ENCODE results near the gene TRPV4. TPM values are rescaled to one million over a fixed set of nuclear protein-coding genes. Genes with fewer than 3 reads are reported as not detected.

TRPV4 gene
- total and polyA plus RNA-seq, 10 of the 15 experiments (the other 5 are each of a cell fraction or from before 2014, with no cell fraction given) = not detected

- peaks cover 3 to 4% of the 10 kb centered on the region in 2 experiments; a peak in 3 of 4 replicates for H3K27me3 ChIP-seq (replicated peaks in 1 of 2; ENCODE audit: control insufficient read depth in 2 of 2, insufficient read depth in 2 of 2, low read length in 1 of 2)
- H3K9ac ChIP-seq (ENCODE audit: control insufficient read depth, insufficient read depth, low read length) = no peak overlapping the region
- in situ Hi-C loops (cut with MboI) = no loop called here
- POLR2A ChIA-PET = no interaction called here
- ATAC-seq = no peak
- no peak overlapping the region for H3K4me3 ChIP-seq
- H3K27ac ChIP-seq (ENCODE audit: control insufficient read depth, insufficient read depth) = no peak overlapping the region
- H4K20me1 ChIP-seq (ENCODE audit: control insufficient read depth, insufficient read depth) = no peaks in the 10 kb centered on the region
- RAD21 ChIA-PET (ENCODE audit: unreplicated experiment) = no interaction called here
- H3K4me1 ChIP-seq (ENCODE audit: control insufficient read depth, insufficient read depth, low read length) = no peaks in the 10 kb centered on the region
- no peak for TF ChIP-seq MXI1 (IDR thresholded peaks at IDR 0.05; ENCODE audit: low read depth, low read length)
- TF ChIP-seq POLR2AphosphoS2 (IDR thresholded peaks at IDR 0.05; ENCODE audit: low read depth, low read length) = no peak
- TF ChIP-seq SIN3A (IDR thresholded peaks at IDR 0.05; ENCODE audit: low read depth, low read length) = no peak
- no peak for TF ChIP-seq ZSCAN29 (IDR thresholded peaks at IDR 0.05)
- no peak for TF ChIP-seq USF1 (IDR thresholded peaks at IDR 0.05; ENCODE audit: borderline replicate concordance, extremely low read length, insufficient read depth, low read depth, low read length)
- no peak for TF ChIP-seq MTA2 (IDR thresholded peaks at IDR 0.05; ENCODE audit: low read depth)
- no peak for TF ChIP-seq ZBED1 (IDR thresholded peaks at IDR 0.05; ENCODE audit: borderline replicate concordance)
- no peak for TF ChIP-seq SMAD5 (IDR thresholded peaks at IDR 0.05; ENCODE audit: low read depth)
- H3K36me3 ChIP-seq (ENCODE audit: control insufficient read depth in 2 of 2, insufficient read depth in 2 of 2, low read length in 1 of 2) = no peaks in the 10 kb centered on the region
- intact Hi-C loops (cut with micrococcal nuclease; ENCODE audit: unreplicated experiment) = no loop called here
- no peak overlapping the region for H2AFZ ChIP-seq (ENCODE audit: control insufficient read depth, low read depth, low read length)
- SMC1A ChIA-PET (ENCODE audit: uncharacterized antibody, unreplicated experiment) = no interaction called here
- no peaks in the 10 kb centered on the region; the same call in 2 of the 3 replicates for H3K9me3 ChIP-seq (replicated peaks; ENCODE audit: control insufficient read depth, insufficient read depth, low read length)
- no TSS peak for BruUV-seq (replicated peaks)
- no peak overlapping the region for H3K4me2 ChIP-seq (ENCODE audit: control insufficient read depth, insufficient read depth)
- WGBS (ENCODE audit: insufficient coverage, insufficient replicate concordance, low lambda C conversion rate, missing lambda C conversion rate) = 58% methylated on average over 9 of the region's 9 CpGs
- CTCF ChIA-PET = no interaction called here
- no peaks in the 10 kb centered on the region for H3K79me2 ChIP-seq (ENCODE audit: control insufficient read depth, insufficient read depth, low read length)
- no peak for FAIRE-seq
- DNase-seq (ENCODE audit: low read depth, low spot score) = no peak
Measured at GRCh38 chr12:109786799-109787198, 46.4 kb downstream of the TRPV4 start.

GRCh38 chr12:109785854-109786253 is 47.3 kb downstream of the TRPV4 start:
- H3K27ac ChIP-seq (ENCODE audit: control insufficient read depth, insufficient read depth) = no peak overlapping the region
- CTCF ChIA-PET = no interaction called here
- POLR2A ChIA-PET = interaction anchor here (0.6 kb wide), 1 partner anchor 117 kb away, joined by 3 read pairs; no protein-coding TSS in a partner anchor
- SMC1A ChIA-PET (ENCODE audit: uncharacterized antibody, unreplicated experiment) = no interaction called here
- H3K4me3 ChIP-seq = no peak overlapping the region
- no peaks in the 10 kb centered on the region for H3K4me1 ChIP-seq (ENCODE audit: control insufficient read depth, insufficient read depth, low read length)
- RAD21 ChIA-PET (ENCODE audit: unreplicated experiment) = no interaction called here
- no peak overlapping the region for H3K4me2 ChIP-seq (ENCODE audit: control insufficient read depth, insufficient read depth)
- no peak overlapping the region for H3K9ac ChIP-seq (ENCODE audit: control insufficient read depth, insufficient read depth, low read length)
- no peak overlapping the region for H2AFZ ChIP-seq (ENCODE audit: control insufficient read depth, low read depth, low read length)
- 30% methylated on average over 4 of the region's 4 CpGs for WGBS (ENCODE audit: insufficient coverage, insufficient replicate concordance, low lambda C conversion rate, missing lambda C conversion rate)
- no peaks in the 10 kb centered on the region for H3K79me2 ChIP-seq (ENCODE audit: control insufficient read depth, insufficient read depth, low read length)
- peaks cover 3 to 4% of the 10 kb centered on the region in 2 experiments; a peak in 3 of 4 replicates for H3K27me3 ChIP-seq (replicated peaks in 1 of 2; ENCODE audit: control insufficient read depth in 2 of 2, insufficient read depth in 2 of 2, low read length in 1 of 2)
- no peaks in the 10 kb centered on the region for H3K36me3 ChIP-seq (ENCODE audit: control insufficient read depth in 2 of 2, insufficient read depth in 2 of 2, low read length in 1 of 2)
- no peaks in the 10 kb centered on the region; the same call in 2 of the 3 replicates for H3K9me3 ChIP-seq (replicated peaks; ENCODE audit: control insufficient read depth, insufficient read depth, low read length)
- no peak for FAIRE-seq
- DNase-seq (ENCODE audit: low read depth, low spot score) = no peak
- no peak for ATAC-seq
- intact Hi-C loops (cut with micrococcal nuclease; ENCODE audit: unreplicated experiment) (no loop called here), in situ Hi-C loops (cut with MboI) (no loop called here)
- no peaks in the 10 kb centered on the region for H4K20me1 ChIP-seq (ENCODE audit: control insufficient read depth, insufficient read depth)
- BruUV-seq (replicated peaks) = no TSS peak
- no peak for TF ChIP-seq ATF2 (IDR thresholded peaks at IDR 0.05; ENCODE audit: low read length)
- no peak for TF ChIP-seq LARP7 (IDR thresholded peaks at IDR 0.05)
- TF ChIP-seq IRF4 (IDR thresholded peaks at IDR 0.05; ENCODE audit: low read depth, low read length) = no peak
- TF ChIP-seq MYB (IDR thresholded peaks at IDR 0.05; ENCODE audit: borderline replicate concordance, low read depth, low read length) = no peak
- TF ChIP-seq BCL3 (IDR thresholded peaks at IDR 0.05; ENCODE audit: borderline replicate concordance, insufficient read depth, low read depth, low read length, poor library complexity, severe bottlenecking) = no peak
- no peak for TF ChIP-seq BACH1 (IDR thresholded peaks at IDR 0.05; ENCODE audit: borderline replicate concordance)
- TF ChIP-seq SMAD5 (IDR thresholded peaks at IDR 0.05; ENCODE audit: low read depth) = no peak
- TF ChIP-seq FOXK2 (IDR thresholded peaks at IDR 0.05) = no peak
- TF ChIP-seq SMARCA5 (IDR thresholded peaks at IDR 0.05) = no peak
- no peak for TF ChIP-seq EZH2 (IDR thresholded peaks at IDR 0.05; ENCODE audit: borderline replicate concordance, control insufficient read depth, low read depth, low read length)

All from GM12878 (cell line).